ENCODE measurements around the gene WEE2.

WEE2 gene

GRCh38 chr7:141675436-141676215 lies 32.5 kb upstream of the WEE2 start:
- TF ChIP-seq REST (IDR thresholded peaks at IDR 0.05; ENCODE audit: insufficient read depth in 1 of 2, low read depth in 2 of 2, low read length in 2 of 2) (no peak), POLR2AphosphoS5 (IDR thresholded peaks at IDR 0.05; ENCODE audit: low read depth, low read length) (no peak), FOXP2 (optimal IDR thresholded peaks at IDR 0.05; ENCODE audit: borderline replicate concordance, extremely low read depth, extremely low read length, insufficient read depth) (no peak), SIN3A (IDR thresholded peaks at IDR 0.05; ENCODE audit: borderline replicate concordance, insufficient read depth, low read length) (no peak), TAF1 (IDR thresholded peaks at IDR 0.05; ENCODE audit: borderline replicate concordance, insufficient read depth, low read length) (no peak)

- TF ChIP-seq REST (IDR thresholded peaks at IDR 0.05; ENCODE audit: insufficient read depth in 1 of 2, low read depth in 2 of 2, low read length in 2 of 2) (no peak), POLR2AphosphoS5 (IDR thresholded peaks at IDR 0.05; ENCODE audit: low read depth, low read length) (no peak), FOXP2 (optimal IDR thresholded peaks at IDR 0.05; ENCODE audit: borderline replicate concordance, extremely low read depth, extremely low read length, insufficient read depth) (no peak), SIN3A (IDR thresholded peaks at IDR 0.05; ENCODE audit: borderline replicate concordance, insufficient read depth, low read length) (no peak)
Observed at GRCh38 chr7:141676618-141677017, 31.5 kb upstream of the WEE2 start.

GRCh38 chr7:141679014-141679413 lies 29.1 kb upstream of the WEE2 start:
- TF ChIP-seq POLR2AphosphoS5 (IDR thresholded peaks at IDR 0.05; ENCODE audit: low read depth, low read length) (no peak), FOXP2 (optimal IDR thresholded peaks at IDR 0.05; ENCODE audit: borderline replicate concordance, extremely low read depth, extremely low read length, insufficient read depth) (no peak), SIN3A (IDR thresholded peaks at IDR 0.05; ENCODE audit: borderline replicate concordance, insufficient read depth, low read length) (no peak), REST (IDR thresholded peaks at IDR 0.05; ENCODE audit: insufficient read depth in 1 of 2, low read depth in 2 of 2, low read length in 2 of 2) (no peak), TAF1 (IDR thresholded peaks at IDR 0.05; ENCODE audit: borderline replicate concordance, insufficient read depth, low read length) (no peak)

- no peak for TF ChIP-seq SIN3A (IDR thresholded peaks at IDR 0.05; ENCODE audit: borderline replicate concordance, insufficient read depth, low read length)
- TF ChIP-seq REST (IDR thresholded peaks at IDR 0.05; ENCODE audit: insufficient read depth in 1 of 2, low read depth in 2 of 2, low read length in 2 of 2): no peak
- no peak for TF ChIP-seq FOXP2 (optimal IDR thresholded peaks at IDR 0.05; ENCODE audit: borderline replicate concordance, extremely low read depth, extremely low read length, insufficient read depth)
- TF ChIP-seq POLR2AphosphoS5 (IDR thresholded peaks at IDR 0.05; ENCODE audit: low read depth, low read length): no peak
- no peak for TF ChIP-seq TAF1 (IDR thresholded peaks at IDR 0.05; ENCODE audit: borderline replicate concordance, insufficient read depth, low read length)
Observed at GRCh38 chr7:141685285-141686023, 22.7 kb upstream of the WEE2 start.

Measured in PFSK-1 (cell line).